Heart right ventricle (tissue), 16 donors: ENCODE results near the gene ADAT3. TPM values are rescaled to one million over a fixed set of nuclear protein-coding genes. Genes with fewer than 3 reads are reported as not detected.

Source experiments
- ATAC-seq, 8 donors: fragments of 200-7000 bp; cut with Tn5 transposase; one replicate each; pipeline ENCODE4 v1.9.1; 2020; ENCODE audit warnings: mild to moderate bottlenecking in 8 of 8, moderate library complexity in 8 of 8, moderate number of reproducible peaks in 1 of 8
- DNase-seq, 2 donors: peaks; one replicate each; pipeline ENCODE4 v3.0.0-alpha.2; 2020
- H3K27ac ChIP-seq, 10 donors: fragments of 200-600 bp; sonication (generic) in 2 of 10; one replicate each; pipeline versions ENCODE4 v1.5.0 to v1.8.0; 2020 to 2022; ENCODE audit warnings: mild to moderate bottlenecking in 3 of 10
- H3K27me3 ChIP-seq, 7 donors: fragments of 200-600 bp; one replicate each; pipeline ENCODE4 v1.8.0; 2021 to 2022; ENCODE audit warnings: mild to moderate bottlenecking in 2 of 7
- H3K36me3 ChIP-seq, 9 donors: fragments of 200-600 bp; sonication (generic) in 1 of 9; one replicate each; pipeline versions ENCODE4 v1.5.0 to v1.8.0; 2020 to 2022; ENCODE audit warnings: mild to moderate bottlenecking in 2 of 9
- H3K4me1 ChIP-seq, 9 donors: fragments of 200-600 bp; sonication (generic) in 1 of 9; one replicate each; pipeline versions ENCODE4 v1.5.0 to v1.8.0; 2020 to 2022; ENCODE audit warnings: mild to moderate bottlenecking in 4 of 9
- H3K4me3 ChIP-seq, 10 donors: fragments of 200-600 bp; sonication (generic) in 2 of 10; one replicate each; pipeline versions ENCODE4 v1.5.0 to v1.8.0; 2020 to 2022; ENCODE audit warnings: mild to moderate bottlenecking in 7 of 10, moderate library complexity in 2 of 10
- H3K9me3 ChIP-seq, 11 donors: fragments of 200-600 bp in 10 of 11; sonication (generic) in 2 of 11; one replicate each; pipeline versions ENCODE4 v1.5.0 to v1.8.0; 2013 to 2022; ENCODE audit warnings: mild to moderate bottlenecking in 2 of 11, control low read depth in 1 of 11, moderate library complexity in 1 of 11
- WGBS, 2 donors: extraction: QIAGEN DNeasy Blood & Tissue Kit; methylation state at CpG; one replicate each; pipeline ENCODE4 v1.1.7; 2013; ENCODE audit warnings: inconsistent platforms in 1 of 2; 5-methylcytosine and 5-hydroxymethylcytosine counted together
- intact Hi-C, 10 donors: fragments of 100-400 bp; cut with DNase I; formaldehyde crosslinking; loops; one replicate each; pipeline versions ENCODE4 v1.11.1 to v1.14.2; 2022
- polyA plus RNA-seq, 2 donors: library from polyadenylated mRNA; stranded (reverse); fragments of 200-250 nt; gene quantifications; one replicate each; pipeline ENCODE4 v1.2.3, GENCODE V29; 2013
- total RNA-seq, 10 donors: library from RNA; stranded (reverse); fragmentation: NEBNext Ultra II Directional in 3 of 10; extraction: Animal tissue kit (Norgen Biotek cat#: 25700) in 3 of 10; gene quantifications; one replicate each; pipeline versions ENCODE4 v1.2.1 to v1.2.4, GENCODE V29; 2021 to 2023
- TF ChIP-seq, protein P1 (sequence below), 9 donors: fragments of 200-600 bp; sonication (generic) in 2 of 9; IDR thresholded peaks; one replicate each; pipeline versions ENCODE4 v1.5.0 to v1.8.0; 2021 to 2022; ENCODE audit warnings: antibody characterized with exemption in 9 of 9, mild to moderate bottlenecking in 5 of 9, moderate library complexity in 1 of 9
- donor health status: Arrhythmogenic right ventricular cardiomyopathy.
- donor health status: ischemic (EF 13 %, LVEDD 7.1; RV severe dilation, severe dysfunction).
- donor health status: healthy with polysubstance abuse.
- donor health status: DM: no; HTN: yes; CAD: no.
- donor health status: DM: no; HTN: no; CAD: no.
- donor health status: ischemic (EF 25% LVEDD 6.9; RV normal size, moderate dysfunction).
- donor health status: ischemic (EF 25% LVEDD 5.7; RV mildly dilated, moderate dysfunction).
- donor health status: healthy.
- donor health status: DM: yes; HTN: yes; CAD: no.
- donor health status: Ischemic cardiomyopathy.
- donor health status: ischemic (EF 35%, LVEDD 5.7; RV mildly dilated, moderate dysfunction).
- donor health status: nonischemic (EF 11% LVEDD 7.7; RV severe dilation, severe dysfunction).
- donor health status: DM: yes; HTN: yes; CAD: no.
- donor health status: PGD.
- donor health status: ischemic (EF 29% LVEDD 5.4; RV normal size, mild dysfunction).
- donor health status: nonischemic (EF 23%, LVEDD 6.1; RV moderate dilation, normal function).

Gene ADAT3
- total and polyA plus RNA-seq, 12 donors: 0.94 to 4.3 (median 1.6) TPM

- Histone ChIP-seq H3K27ac (no peak overlapping the region), H3K9me3 (no peaks in the 10 kb centered on the region), H3K4me3 (no peak overlapping the region), H3K4me1 (peaks cover 0 to 51% (median 9%) of the 10 kb centered on the region in 9 donors), H3K27me3 (no peaks in the 10 kb centered on the region), H3K36me3 (peaks cover 0 to 20% (median 7%) of the 10 kb centered on the region in 9 donors)
- intact Hi-C loops: loop anchor here in 1 of 10 donors (2.0 kb wide), 1 partner anchor 20 kb away; no protein-coding TSS in a partner anchor
- DNase-seq: no peak
- TF ChIP-seq, protein P1, sequence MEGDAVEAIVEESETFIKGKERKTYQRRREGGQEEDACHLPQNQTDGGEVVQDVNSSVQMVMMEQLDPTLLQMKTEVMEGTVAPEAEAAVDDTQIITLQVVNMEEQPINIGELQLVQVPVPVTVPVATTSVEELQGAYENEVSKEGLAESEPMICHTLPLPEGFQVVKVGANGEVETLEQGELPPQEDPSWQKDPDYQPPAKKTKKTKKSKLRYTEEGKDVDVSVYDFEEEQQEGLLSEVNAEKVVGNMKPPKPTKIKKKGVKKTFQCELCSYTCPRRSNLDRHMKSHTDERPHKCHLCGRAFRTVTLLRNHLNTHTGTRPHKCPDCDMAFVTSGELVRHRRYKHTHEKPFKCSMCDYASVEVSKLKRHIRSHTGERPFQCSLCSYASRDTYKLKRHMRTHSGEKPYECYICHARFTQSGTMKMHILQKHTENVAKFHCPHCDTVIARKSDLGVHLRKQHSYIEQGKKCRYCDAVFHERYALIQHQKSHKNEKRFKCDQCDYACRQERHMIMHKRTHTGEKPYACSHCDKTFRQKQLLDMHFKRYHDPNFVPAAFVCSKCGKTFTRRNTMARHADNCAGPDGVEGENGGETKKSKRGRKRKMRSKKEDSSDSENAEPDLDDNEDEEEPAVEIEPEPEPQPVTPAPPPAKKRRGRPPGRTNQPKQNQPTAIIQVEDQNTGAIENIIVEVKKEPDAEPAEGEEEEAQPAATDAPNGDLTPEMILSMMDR (IDR thresholded peaks at IDR 0.05): no peak
- 91 to 94% methylated on average over 13 of the region's 13 CpGs for WGBS, 2 donors
- no peak for ATAC-seq
These were observed 3.1 kb downstream of the ADAT3 start for GRCh38 chr19:1908364-1908678.

DNA sequence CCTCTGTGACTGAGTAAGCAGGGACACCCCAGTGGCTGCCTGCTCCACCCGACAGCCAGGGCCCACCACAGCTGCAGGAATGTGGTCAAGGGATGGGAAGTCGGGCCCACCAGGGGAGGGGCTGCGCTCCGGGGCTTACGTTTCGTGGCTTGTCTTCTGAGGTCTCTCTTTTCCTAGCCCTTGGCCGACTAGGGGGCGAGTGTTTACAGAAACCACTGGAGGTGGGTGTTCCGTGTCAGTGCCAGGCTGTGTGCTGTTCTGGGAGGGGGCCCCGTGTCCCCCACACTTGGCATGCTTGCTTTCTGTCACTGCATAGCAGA, 4.5 kb downstream of the ADAT3 start:
- WGBS, 2 donors: 75 to 79% methylated on average over 10 of the region's 10 CpGs
- H3K27ac ChIP-seq: peak overlapping the region in 1 of 10 donors; percentile 31
- H3K4me3 ChIP-seq: no peak overlapping the region
- no peak for ATAC-seq
- no peaks in the 10 kb centered on the region for H3K9me3 ChIP-seq
- H3K27me3 ChIP-seq: no peaks in the 10 kb centered on the region
- DNase-seq: no peak
- peaks cover 0 to 37% (median 9%) of the 10 kb centered on the region in 9 donors for H3K4me1 ChIP-seq
- peaks cover 0 to 32% (median 7%) of the 10 kb centered on the region in 9 donors for H3K36me3 ChIP-seq
- intact Hi-C loops: loop anchor here in 1 of 10 donors (2.0 kb wide), 1 partner anchor 19 kb away; no protein-coding TSS in a partner anchor
- TF ChIP-seq, protein P1 (IDR thresholded peaks at IDR 0.05): no peak

DNA sequence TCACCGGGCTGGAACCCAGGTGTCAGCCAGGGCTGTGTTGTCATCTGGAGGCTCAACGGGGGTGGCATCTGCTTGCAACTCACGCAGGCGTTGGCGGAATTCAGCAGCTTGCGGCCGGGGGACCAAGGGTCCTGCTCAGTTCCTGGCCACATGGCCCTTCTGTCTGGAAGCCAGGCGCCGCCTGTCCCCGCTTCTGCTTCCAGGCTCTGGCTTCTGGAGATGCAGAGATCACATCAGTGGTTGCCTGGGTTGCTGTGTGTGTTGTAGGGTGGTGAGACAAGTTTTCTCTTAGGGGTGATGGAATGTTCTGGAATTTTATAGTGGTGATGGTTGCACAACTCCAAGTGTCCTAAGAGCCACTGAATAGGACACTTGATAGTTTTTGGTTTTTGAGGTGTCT, 5.0 kb downstream of the ADAT3 start:
- TF ChIP-seq, protein P1 (IDR thresholded peaks at IDR 0.05): no peak
- 91 to 92% methylated on average over 10 of the region's 10 CpGs for WGBS, 2 donors
- Histone ChIP-seq H3K27ac (peak overlapping the region in 1 of 10 donors; percentile 31), H3K9me3 (no peaks in the 10 kb centered on the region), H3K4me3 (no peak overlapping the region), H3K4me1 (peaks cover 0 to 34% (median 9%) of the 10 kb centered on the region in 9 donors), H3K36me3 (peaks cover 0 to 36% (median 7%) of the 10 kb centered on the region in 9 donors), H3K27me3 (no peaks in the 10 kb centered on the region)
- DNase-seq: no peak
- no peak for ATAC-seq
- intact Hi-C loops: no loop called here

DNA sequence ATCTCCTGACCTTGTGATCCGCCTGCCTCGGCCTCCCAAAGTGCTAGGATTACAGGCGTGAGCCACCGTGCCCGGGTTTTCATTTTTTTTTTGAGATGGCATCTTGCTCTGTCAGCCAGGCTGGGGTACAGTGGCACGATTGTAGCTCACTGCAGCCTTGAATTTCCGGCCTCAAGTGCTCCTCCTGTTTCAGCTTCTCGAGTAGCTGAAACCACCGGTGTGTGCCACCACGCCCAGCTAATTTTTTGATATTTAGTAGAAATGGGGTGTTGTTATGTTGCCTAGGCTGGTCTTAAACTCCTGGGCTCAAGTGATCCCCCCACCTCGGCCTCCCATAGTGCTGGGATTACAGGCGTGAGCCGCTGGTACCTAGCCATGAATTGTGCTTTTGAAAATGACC, 5.9 kb downstream of the ADAT3 start:
- Histone ChIP-seq H3K27me3 (no peaks in the 10 kb centered on the region), H3K4me3 (no peak overlapping the region), H3K36me3 (peaks cover 0 to 38% (median 7%) of the 10 kb centered on the region in 9 donors), H3K27ac (peak overlapping the region in 1 of 10 donors; percentile 70), H3K9me3 (no peaks in the 10 kb centered on the region), H3K4me1 (peaks cover 0 to 28% (median 3%) of the 10 kb centered on the region in 9 donors)
- DNase-seq (no peak), ATAC-seq (no peak)
- intact Hi-C loops: no loop called here
- whole genome bisulfite sequencing, 2 donors: 90 to 96% methylated on average over 13 of the region's 13 CpGs
- TF ChIP-seq, protein P1 (IDR thresholded peaks at IDR 0.05): no peak
